Heart left ventricle (tissue), 13 donors: Measurements from ENCODE around the gene PALLD.

Experiments used
- POLR2A ChIP-seq, 2 donors: fragments of 450-650 bp; IDR thresholded peaks; one replicate each; pipeline ENCODE4 v1.6.1; 2017; ENCODE audit warnings: antibody characterized with exemption in 2 of 2, mild to moderate bottlenecking in 2 of 2, moderate library complexity in 2 of 2
- TF ChIP-seq, protein P1 (sequence below), 12 donors: fragments of 200-600 bp; sonication (generic) in 4 of 12; IDR thresholded peaks; one replicate each; pipeline versions ENCODE4 v1.5.0 to v1.8.0; 2018 to 2022; ENCODE audit warnings: antibody characterized with exemption in 12 of 12, mild to moderate bottlenecking in 5 of 12
- donor health status: ischemic (EF 13 %, LVEDD 7.1; RV severe dilation, severe dysfunction).
- donor health status: DM: no; HTN: yes; CAD: no.
- donor health status: DM: no; HTN: no; CAD: no.
- donor health status: ischemic (EF 25% LVEDD 6.9; RV normal size, moderate dysfunction).
- donor health status: ischemic (EF 25% LVEDD 5.7; RV mildly dilated, moderate dysfunction).
- donor health status: ischemic (EF 35%, LVEDD 5.7; RV mildly dilated, moderate dysfunction).
- donor health status: nonischemic (EF 11% LVEDD 7.7; RV severe dilation, severe dysfunction).
- donor health status: DM: yes; HTN: yes; CAD: no.
- donor health status: PGD.
- donor health status: ischemic (EF 29% LVEDD 5.4; RV normal size, mild dysfunction).
- donor health status: nonischemic (EF 23%, LVEDD 6.1; RV moderate dilation, normal function).

DNA sequence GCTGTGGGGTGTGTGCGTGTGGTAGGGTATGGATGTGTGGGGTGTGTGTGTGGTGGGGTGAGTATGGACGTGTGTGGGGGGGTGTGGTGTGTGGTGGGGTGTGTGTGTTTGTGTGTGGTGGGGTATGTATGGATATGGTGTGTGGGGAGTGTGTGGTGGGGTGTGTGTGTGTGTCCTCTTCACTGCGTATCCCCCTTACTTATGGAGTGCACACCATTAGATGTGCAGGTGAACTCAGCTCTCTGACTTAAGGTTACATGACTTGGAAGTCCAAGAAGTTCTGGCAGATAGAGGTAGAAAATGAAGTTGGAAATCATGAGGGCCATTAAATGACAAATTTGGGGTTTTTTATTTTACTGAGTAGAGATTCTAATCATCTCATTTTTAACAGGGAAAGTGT, 182.5 kb downstream of the PALLD start:
- TF ChIP-seq, protein P1, sequence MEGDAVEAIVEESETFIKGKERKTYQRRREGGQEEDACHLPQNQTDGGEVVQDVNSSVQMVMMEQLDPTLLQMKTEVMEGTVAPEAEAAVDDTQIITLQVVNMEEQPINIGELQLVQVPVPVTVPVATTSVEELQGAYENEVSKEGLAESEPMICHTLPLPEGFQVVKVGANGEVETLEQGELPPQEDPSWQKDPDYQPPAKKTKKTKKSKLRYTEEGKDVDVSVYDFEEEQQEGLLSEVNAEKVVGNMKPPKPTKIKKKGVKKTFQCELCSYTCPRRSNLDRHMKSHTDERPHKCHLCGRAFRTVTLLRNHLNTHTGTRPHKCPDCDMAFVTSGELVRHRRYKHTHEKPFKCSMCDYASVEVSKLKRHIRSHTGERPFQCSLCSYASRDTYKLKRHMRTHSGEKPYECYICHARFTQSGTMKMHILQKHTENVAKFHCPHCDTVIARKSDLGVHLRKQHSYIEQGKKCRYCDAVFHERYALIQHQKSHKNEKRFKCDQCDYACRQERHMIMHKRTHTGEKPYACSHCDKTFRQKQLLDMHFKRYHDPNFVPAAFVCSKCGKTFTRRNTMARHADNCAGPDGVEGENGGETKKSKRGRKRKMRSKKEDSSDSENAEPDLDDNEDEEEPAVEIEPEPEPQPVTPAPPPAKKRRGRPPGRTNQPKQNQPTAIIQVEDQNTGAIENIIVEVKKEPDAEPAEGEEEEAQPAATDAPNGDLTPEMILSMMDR (IDR thresholded peaks at IDR 0.05) = no peak
- no peak for TF ChIP-seq POLR2A (IDR thresholded peaks at IDR 0.05)
